Measurements from ENCODE around the gene OR52D1. TPM values are rescaled to one million over a fixed set of nuclear protein-coding genes. Genes with fewer than 3 reads are reported as not detected.

OR52D1 gene
- total RNA-seq (2014; rRNA removed; shearing (Covaris generic)), result not detected in 2 replicates

GRCh38 chr11:5488385-5488784 lies at the start of gene OR52D1:
TSS of gene OR52D1 (plus strand) at chr11:5488685. CDS start at chr11:5488707, 22 bp downstream.
- no peak for DNase-seq (ENCODE audit: low read depth)

GRCh38 chr11:5441414-5441813 lies 47.1 kb upstream of the OR52D1 start, which contains the start of gene OR51I1:
TSS of gene OR51I1 (minus strand) at chr11:5441514. CDS start at chr11:5441514, 0 bp downstream.
- no peak for DNase-seq (ENCODE audit: low read depth)

GRCh38 chr11:5443835-5444393 lies 44.6 kb upstream of the OR52D1 start:
- no peak for DNase-seq (ENCODE audit: low read depth)

DNA sequence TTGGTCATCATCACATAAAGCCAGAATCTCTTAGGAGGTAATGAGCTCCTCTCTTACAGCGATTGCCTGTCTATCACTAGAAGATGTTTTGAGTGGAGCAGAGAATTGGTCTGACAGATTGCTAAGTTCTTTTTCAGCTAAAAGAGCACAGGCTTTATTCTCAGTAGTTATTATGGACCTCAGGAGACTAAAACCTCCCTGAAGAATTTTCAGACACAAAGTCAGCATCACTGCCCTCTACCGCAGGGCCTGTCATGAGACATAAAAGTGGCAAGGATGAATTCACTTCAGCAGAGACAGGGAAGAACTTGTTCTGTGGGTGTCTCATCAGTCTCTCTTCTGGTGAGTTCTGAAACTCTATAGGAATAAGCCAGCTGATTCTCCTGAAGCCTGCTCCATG lies 39.5 kb upstream of the OR52D1 start, which contains the start of gene OR51I2:
Gene OR51I2, plus strand, starts transcription at position 301 of the 400 bp plus-strand sequence. CDS start 4,166 bp downstream, outside the sequence.
- DNase-seq (ENCODE audit: low read depth), result no peak

- no peak for DNase-seq (ENCODE audit: low read depth)
Observed at GRCh38 chr11:5449432-5449831, 39.1 kb upstream of the OR52D1 start.

- DNase-seq (ENCODE audit: low read depth), result no peak
Observed at GRCh38 chr11:5460983-5461621, 27.4 kb upstream of the OR52D1 start.

DNA sequence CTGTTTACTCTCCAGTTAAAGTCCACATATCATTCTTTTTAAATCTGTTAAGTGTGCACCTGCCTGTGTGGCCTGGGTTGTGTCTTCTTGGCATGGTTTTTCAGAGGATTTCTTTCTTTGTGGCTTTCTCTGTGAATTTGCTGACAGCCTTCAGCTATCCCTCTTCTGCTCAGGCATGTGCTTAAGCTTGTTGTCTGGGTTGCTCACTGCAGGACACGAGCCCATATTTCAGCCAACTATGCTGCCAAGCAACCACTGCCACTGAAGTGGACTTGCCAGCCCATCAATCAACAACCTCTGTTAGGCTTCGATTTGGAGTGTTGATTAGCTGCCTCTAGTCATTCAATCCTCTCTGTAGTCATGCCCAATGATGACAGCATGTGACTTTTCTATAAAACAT lies 21.0 kb upstream of the OR52D1 start:
- no peak for DNase-seq (ENCODE audit: low read depth)

GRCh38 chr11:5473921-5474320 lies 14.6 kb upstream of the OR52D1 start:
- no peak for DNase-seq (ENCODE audit: low read depth)

- DNase-seq (ENCODE audit: low read depth), result peak; percentile 20
Observed at GRCh38 chr11:5476186-5476819, 12.2 kb upstream of the OR52D1 start.

DNA sequence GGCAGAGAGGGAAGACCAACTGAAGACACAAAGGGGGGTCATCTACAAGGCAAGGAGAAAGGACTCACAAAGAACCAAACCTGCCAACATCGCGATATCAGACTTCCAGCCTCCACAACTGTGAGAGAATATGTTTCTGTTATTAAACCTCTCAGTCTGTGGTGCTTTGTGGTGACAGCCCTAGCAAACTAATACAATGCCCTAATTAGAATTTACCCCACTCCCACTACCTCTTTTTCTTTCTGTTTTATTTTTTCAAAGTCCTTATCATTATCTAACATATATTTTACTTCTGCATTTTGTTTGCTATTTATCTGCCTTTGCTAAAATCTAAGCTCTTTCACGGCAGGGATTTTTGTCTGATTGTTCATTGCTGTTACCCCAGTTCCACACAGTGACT lies 2.5 kb upstream of the OR52D1 start:
- DNase-seq (ENCODE audit: low read depth), result no peak

- DNase-seq (ENCODE audit: low read depth), result no peak
Observed at GRCh38 chr11:5486421-5486820, 2.1 kb upstream of the OR52D1 start.

GRCh38 chr11:5488798-5489399 lies 414 bp downstream of the OR52D1 start:
- DNase-seq (ENCODE audit: low read depth), result no peak

- DNase-seq (ENCODE audit: low read depth), result no peak
Observed at GRCh38 chr11:5489576-5490357, 1.3 kb downstream of the OR52D1 start.

DNA sequence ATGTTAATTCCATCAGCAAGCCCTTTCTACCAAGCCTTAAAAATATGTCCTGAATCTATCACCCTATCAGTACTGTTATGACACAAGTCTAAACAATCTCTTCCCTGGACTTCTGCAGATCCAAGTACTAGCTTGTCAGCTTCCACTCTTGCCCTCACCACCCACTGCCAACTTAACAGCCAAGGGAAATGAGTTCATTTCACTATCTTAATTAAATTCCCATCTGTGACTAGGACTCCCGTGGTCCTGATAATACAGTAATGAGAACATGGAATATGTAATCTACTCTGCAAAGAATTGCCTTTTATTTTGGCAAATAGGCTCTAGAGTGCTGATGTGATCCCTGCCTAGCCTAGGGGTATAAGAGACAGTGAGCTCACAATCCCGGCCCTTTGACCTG lies 11.2 kb downstream of the OR52D1 start:
- DNase-seq (ENCODE audit: low read depth), result no peak

DNA sequence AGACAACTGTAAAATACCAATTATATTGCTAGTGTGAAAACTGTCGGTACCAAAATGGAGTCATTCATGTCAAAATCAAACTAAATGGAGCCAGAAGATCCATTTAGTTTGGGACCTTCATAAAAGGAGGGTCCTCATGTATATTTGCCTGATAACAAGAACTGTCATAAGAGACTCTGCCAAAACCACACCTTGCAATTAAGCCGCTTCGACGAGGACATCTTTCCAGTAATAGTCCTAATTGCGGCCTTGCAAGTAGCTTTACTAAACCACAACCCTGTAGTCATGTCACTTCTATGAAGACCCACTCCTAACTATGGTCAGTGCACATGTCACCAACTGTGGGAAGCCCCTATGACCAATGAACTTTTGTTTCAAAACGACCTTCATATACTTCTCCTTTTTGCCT lies 11.9 kb downstream of the OR52D1 start:
- DNase-seq (ENCODE audit: low read depth), result no peak

- no peak for DNase-seq (ENCODE audit: low read depth)
Observed at GRCh38 chr11:5504403-5504921, 16.0 kb downstream of the OR52D1 start.

- DNase-seq (ENCODE audit: low read depth), result no peak
Observed at GRCh38 chr11:5505363-5506048, 17.0 kb downstream of the OR52D1 start.

DNA sequence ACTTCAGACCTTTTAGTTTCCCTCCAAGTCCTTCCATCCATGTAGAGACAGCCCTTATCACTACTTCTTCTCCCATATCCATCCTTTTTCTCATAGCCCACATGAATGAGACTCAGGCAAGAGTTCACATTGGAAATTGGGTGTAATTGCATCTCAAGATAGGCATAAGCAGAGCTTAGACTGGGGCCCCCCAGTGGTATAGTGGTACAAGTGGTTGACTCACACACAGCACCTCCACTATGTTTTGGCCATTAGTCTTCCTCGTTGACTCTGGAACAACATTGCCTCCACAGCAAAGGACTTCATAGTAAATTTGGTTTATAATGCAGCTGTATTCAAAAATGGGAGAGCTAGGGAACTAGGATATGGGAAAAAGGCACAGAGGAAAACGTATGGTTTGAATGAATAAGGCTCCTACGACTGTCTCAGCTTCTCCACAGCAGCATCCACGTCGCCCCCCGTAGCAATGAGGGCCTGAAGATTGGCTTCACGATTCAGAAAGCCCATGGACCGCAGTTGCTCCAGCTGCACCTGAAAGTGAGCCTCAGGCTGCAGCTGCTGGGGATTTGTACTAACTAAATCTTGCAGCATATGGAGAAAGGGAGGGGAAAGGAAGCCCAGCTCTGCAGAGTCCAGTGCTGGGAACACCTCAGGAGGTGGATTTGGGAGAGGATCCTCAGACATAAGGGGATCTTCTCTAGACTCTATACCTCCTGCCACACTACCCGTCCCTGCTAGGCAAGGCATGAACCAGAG lies 18.9 kb downstream of the OR52D1 start:
- DNase-seq (ENCODE audit: low read depth), result no peak

DNA sequence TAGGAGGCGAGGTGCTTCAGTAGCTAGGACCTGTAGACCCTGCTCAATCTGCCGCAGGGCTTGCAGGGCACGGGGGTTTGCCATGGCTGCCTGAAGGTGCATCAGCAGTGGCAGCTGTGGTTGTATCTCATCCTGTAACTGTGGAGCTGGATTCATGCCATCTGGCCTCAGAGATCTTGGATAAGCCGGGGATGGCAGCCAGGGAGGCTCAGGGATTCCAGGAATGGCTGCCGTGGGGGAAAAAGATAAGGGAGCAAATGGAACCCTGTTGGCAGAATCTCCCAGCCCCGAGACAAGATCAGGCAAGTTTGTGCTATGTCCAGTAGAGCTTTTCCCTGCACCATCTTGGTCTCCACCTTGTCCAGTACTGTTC lies 19.4 kb downstream of the OR52D1 start:
- no peak for DNase-seq (ENCODE audit: low read depth)

DNA sequence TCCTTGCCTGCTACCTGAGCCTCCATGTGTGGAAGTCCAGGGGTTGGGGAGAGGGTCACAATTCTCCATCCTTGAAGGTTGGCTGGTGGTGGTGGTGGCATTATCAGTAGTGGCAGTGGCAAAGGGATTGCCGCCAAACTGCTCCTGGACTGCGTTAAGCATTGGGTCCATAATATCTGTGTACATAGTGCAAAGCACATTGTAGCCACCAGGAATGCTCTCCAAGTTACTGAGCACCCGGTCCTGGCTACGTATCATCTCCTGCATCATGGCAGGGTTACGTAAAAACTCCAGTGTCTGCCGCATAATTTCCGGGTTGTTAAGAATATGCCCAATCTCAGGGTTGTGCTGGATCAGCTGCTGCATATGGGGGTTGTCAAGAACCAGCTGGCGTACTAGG lies 20.1 kb downstream of the OR52D1 start:
- DNase-seq (ENCODE audit: low read depth), result no peak
